Heart right ventricle (tissue), 16 donors: ENCODE results near the gene CTXN1. TPM values are rescaled to one million over a fixed set of nuclear protein-coding genes. Genes with fewer than 3 reads are reported as not detected.
A peak's percentile ranks its signal among the peaks of the same experiment; 100 is the strongest.

ENCODE experiments used
- ATAC-seq, 8 donors: fragments of 200-7000 bp; cut with Tn5 transposase; one replicate each; pipeline ENCODE4 v1.9.1; 2020; ENCODE audit warnings: mild to moderate bottlenecking in 8 of 8, moderate library complexity in 8 of 8, moderate number of reproducible peaks in 1 of 8
- DNase-seq, 2 donors: peaks; one replicate each; pipeline ENCODE4 v3.0.0-alpha.2; 2020
- H3K27ac ChIP-seq, 10 donors: fragments of 200-600 bp; sonication (generic) in 2 of 10; one replicate each; pipeline versions ENCODE4 v1.5.0 to v1.8.0; 2020 to 2022; ENCODE audit warnings: mild to moderate bottlenecking in 3 of 10
- H3K27me3 ChIP-seq, 7 donors: fragments of 200-600 bp; one replicate each; pipeline ENCODE4 v1.8.0; 2021 to 2022; ENCODE audit warnings: mild to moderate bottlenecking in 2 of 7
- H3K36me3 ChIP-seq, 9 donors: fragments of 200-600 bp; sonication (generic) in 1 of 9; one replicate each; pipeline versions ENCODE4 v1.5.0 to v1.8.0; 2020 to 2022; ENCODE audit warnings: mild to moderate bottlenecking in 2 of 9
- H3K4me1 ChIP-seq, 9 donors: fragments of 200-600 bp; sonication (generic) in 1 of 9; one replicate each; pipeline versions ENCODE4 v1.5.0 to v1.8.0; 2020 to 2022; ENCODE audit warnings: mild to moderate bottlenecking in 4 of 9
- H3K4me3 ChIP-seq, 10 donors: fragments of 200-600 bp; sonication (generic) in 2 of 10; one replicate each; pipeline versions ENCODE4 v1.5.0 to v1.8.0; 2020 to 2022; ENCODE audit warnings: mild to moderate bottlenecking in 7 of 10, moderate library complexity in 2 of 10
- H3K9me3 ChIP-seq, 11 donors: fragments of 200-600 bp in 10 of 11; sonication (generic) in 2 of 11; one replicate each; pipeline versions ENCODE4 v1.5.0 to v1.8.0; 2013 to 2022; ENCODE audit warnings: mild to moderate bottlenecking in 2 of 11, control low read depth in 1 of 11, moderate library complexity in 1 of 11
- WGBS, 2 donors: extraction: QIAGEN DNeasy Blood & Tissue Kit; methylation state at CpG; one replicate each; pipeline ENCODE4 v1.1.7; 2013; ENCODE audit warnings: inconsistent platforms in 1 of 2; 5-methylcytosine and 5-hydroxymethylcytosine counted together
- intact Hi-C, 10 donors: fragments of 100-400 bp; cut with DNase I; formaldehyde crosslinking; loops; one replicate each; pipeline versions ENCODE4 v1.11.1 to v1.14.2; 2022
- long read RNA-seq, 3 donors: library from polyadenylated mRNA; unstranded; transcript quantifications; one replicate each; pipeline ENCODE4 v2.0.0, GENCODE V29; 2020 to 2021
- polyA plus RNA-seq, 2 donors: library from polyadenylated mRNA; stranded (reverse); fragments of 200-250 nt; gene quantifications; one replicate each; pipeline ENCODE4 v1.2.3, GENCODE V29; 2013
- total RNA-seq, 10 donors: library from RNA; stranded (reverse); fragmentation: NEBNext Ultra II Directional in 3 of 10; extraction: Animal tissue kit (Norgen Biotek cat#: 25700) in 3 of 10; gene quantifications; one replicate each; pipeline versions ENCODE4 v1.2.1 to v1.2.4, GENCODE V29; 2021 to 2023
- TF ChIP-seq, protein P1 (sequence below), 9 donors: fragments of 200-600 bp; sonication (generic) in 2 of 9; IDR thresholded peaks; one replicate each; pipeline versions ENCODE4 v1.5.0 to v1.8.0; 2021 to 2022; ENCODE audit warnings: antibody characterized with exemption in 9 of 9, mild to moderate bottlenecking in 5 of 9, moderate library complexity in 1 of 9
- donor health status: Arrhythmogenic right ventricular cardiomyopathy.
- donor health status: ischemic (EF 13 %, LVEDD 7.1; RV severe dilation, severe dysfunction).
- donor health status: healthy with polysubstance abuse.
- donor health status: DM: no; HTN: yes; CAD: no.
- donor health status: DM: no; HTN: no; CAD: no.
- donor health status: ischemic (EF 25% LVEDD 6.9; RV normal size, moderate dysfunction).
- donor health status: ischemic (EF 25% LVEDD 5.7; RV mildly dilated, moderate dysfunction).
- donor health status: healthy.
- donor health status: DM: yes; HTN: yes; CAD: no.
- donor health status: Ischemic cardiomyopathy.
- donor health status: ischemic (EF 35%, LVEDD 5.7; RV mildly dilated, moderate dysfunction).
- donor health status: nonischemic (EF 11% LVEDD 7.7; RV severe dilation, severe dysfunction).
- donor health status: DM: yes; HTN: yes; CAD: no.
- donor health status: PGD.
- donor health status: ischemic (EF 29% LVEDD 5.4; RV normal size, mild dysfunction).
- donor health status: nonischemic (EF 23%, LVEDD 6.1; RV moderate dilation, normal function).

The CTXN1 gene
- total RNA-seq (under 1 TPM in 6 of 10 donors, not detected in 4; 0.18 to 0.44 (median 0.24) TPM), polyA plus RNA-seq (under 1 TPM in 1 of 2 donors, not detected in 1; 0.74 TPM)
- long read RNA-seq, donor 1: 0 reads
- long read RNA-seq, donor 2: 0 reads
- long read RNA-seq, donor 3: 0 reads

GRCh38 chr19:7926021-7926726, at the start of gene CTXN1:
Gene CTXN1, minus strand, starts transcription at chr19:7926135. Its CDS starts 597 bp downstream, at chr19:7925538.
- Histone ChIP-seq H3K36me3 (peaks cover 0 to 35% (median 22%) of the 10 kb centered on the region in 9 donors), H3K27me3 (peaks cover 0 to 8% (median 0%) of the 10 kb centered on the region in 7 donors), H3K9me3 (no peaks in the 10 kb centered on the region), H3K27ac (peak within 1 kb of the TSS in 2 of 10 donors; percentile 12 to 22), H3K4me1 (peaks cover 16 to 69% (median 41%) of the 10 kb centered on the region in 9 donors), H3K4me3 (peak within 1 kb of the TSS in 9 of 10 donors; percentile 35 to 51 (median 45))
- 11 to 26% methylated on average over 26 to 65 of the region's 65 CpGs for WGBS, 2 donors
- TF ChIP-seq, protein P1, sequence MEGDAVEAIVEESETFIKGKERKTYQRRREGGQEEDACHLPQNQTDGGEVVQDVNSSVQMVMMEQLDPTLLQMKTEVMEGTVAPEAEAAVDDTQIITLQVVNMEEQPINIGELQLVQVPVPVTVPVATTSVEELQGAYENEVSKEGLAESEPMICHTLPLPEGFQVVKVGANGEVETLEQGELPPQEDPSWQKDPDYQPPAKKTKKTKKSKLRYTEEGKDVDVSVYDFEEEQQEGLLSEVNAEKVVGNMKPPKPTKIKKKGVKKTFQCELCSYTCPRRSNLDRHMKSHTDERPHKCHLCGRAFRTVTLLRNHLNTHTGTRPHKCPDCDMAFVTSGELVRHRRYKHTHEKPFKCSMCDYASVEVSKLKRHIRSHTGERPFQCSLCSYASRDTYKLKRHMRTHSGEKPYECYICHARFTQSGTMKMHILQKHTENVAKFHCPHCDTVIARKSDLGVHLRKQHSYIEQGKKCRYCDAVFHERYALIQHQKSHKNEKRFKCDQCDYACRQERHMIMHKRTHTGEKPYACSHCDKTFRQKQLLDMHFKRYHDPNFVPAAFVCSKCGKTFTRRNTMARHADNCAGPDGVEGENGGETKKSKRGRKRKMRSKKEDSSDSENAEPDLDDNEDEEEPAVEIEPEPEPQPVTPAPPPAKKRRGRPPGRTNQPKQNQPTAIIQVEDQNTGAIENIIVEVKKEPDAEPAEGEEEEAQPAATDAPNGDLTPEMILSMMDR (IDR thresholded peaks at IDR 0.05): no peak
- intact Hi-C loops: loop anchor here in 4 of 10 donors (5.0 to 10.0 kb wide), 2 partner anchors 71 to 74 kb away; no protein-coding TSS in a partner anchor
- DNase-seq (peak in 1 of 2 donors; percentile 81), ATAC-seq (peak in 6 of 8 donors; percentile 20 to 69 (median 38))

DNA sequence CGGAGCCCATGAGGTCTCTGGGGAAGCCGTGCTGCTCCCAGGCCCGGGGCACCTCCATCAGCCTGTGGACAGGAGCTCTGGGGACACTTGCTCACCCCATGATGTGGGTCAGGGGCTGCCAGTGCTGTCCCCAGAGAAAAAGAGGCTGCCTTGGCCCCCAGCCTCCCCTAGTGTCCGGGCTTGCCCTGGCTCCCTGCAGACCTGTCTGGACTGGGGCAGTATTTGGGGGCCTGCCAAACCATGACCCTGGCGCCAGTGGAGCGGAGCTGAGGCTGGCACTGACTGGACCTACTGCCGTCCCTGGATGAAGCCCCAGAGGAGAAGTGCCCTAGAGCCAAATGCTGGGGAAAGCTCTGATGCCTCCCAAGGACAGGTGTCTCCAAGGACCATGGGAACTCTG, 49.1 kb upstream of the CTXN1 start:
- Histone ChIP-seq H3K27ac (peak overlapping the region in 4 of 10 donors; percentile 25 to 52 (median 32)), H3K9me3 (no peaks in the 10 kb centered on the region), H3K36me3 (peaks cover 0 to 95% (median 32%) of the 10 kb centered on the region in 9 donors), H3K27me3 (no peaks in the 10 kb centered on the region), H3K4me1 (peaks cover 0 to 35% (median 12%) of the 10 kb centered on the region in 9 donors), H3K4me3 (no peak overlapping the region)
- DNase-seq (peak; percentile 28 to 63), ATAC-seq (peak in 6 of 8 donors; percentile 40 to 74 (median 64))
- TF ChIP-seq, protein P1 (IDR thresholded peaks at IDR 0.05): no peak
- intact Hi-C loops: loop anchor here in 2 of 10 donors (10.0 kb wide), 1 partner anchor 180 kb away; no protein-coding TSS in a partner anchor
- WGBS, 2 donors: 50 to 62% methylated on average over 7 of the region's 7 CpGs

DNA sequence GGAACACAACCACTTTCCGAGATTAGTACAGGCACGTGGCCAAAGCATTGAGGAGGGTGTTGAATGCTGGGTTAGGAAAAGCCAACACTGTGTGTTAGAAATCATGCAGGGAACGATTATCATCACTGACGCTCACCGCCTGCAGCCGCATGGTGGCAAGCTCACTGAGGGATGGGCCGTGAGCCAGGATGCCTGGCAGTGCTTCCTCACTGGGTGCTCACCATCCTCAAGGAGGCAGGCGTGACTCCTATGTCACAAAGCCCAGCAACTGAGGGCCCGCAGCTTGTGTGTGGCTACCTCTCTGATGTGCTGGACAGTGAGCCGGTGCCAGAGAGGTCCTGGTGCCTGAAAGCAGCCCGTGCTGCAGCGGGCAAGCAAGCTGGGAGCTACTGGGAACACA, 47.9 kb upstream of the CTXN1 start:
- peaks cover 0 to 35% (median 12%) of the 10 kb centered on the region in 9 donors for H3K4me1 ChIP-seq
- DNase-seq: peak; percentile 66 to 81
- TF ChIP-seq, protein P1 (IDR thresholded peaks at IDR 0.05): peak in 3 of 9 donors; percentile 16 to 25 (median 24)
- no peak overlapping the region for H3K4me3 ChIP-seq
- no peaks in the 10 kb centered on the region for H3K9me3 ChIP-seq
- peak overlapping the region in 7 of 10 donors; percentile 19 to 60 (median 46) for H3K27ac ChIP-seq
- no peaks in the 10 kb centered on the region for H3K27me3 ChIP-seq
- 46 to 65% methylated on average over 12 of the region's 12 CpGs for WGBS, 2 donors
- intact Hi-C loops: loop anchor here in 5 of 10 donors (2.0 to 10.0 kb wide), 3 partner anchors 31 to 278 kb away; partner anchors contain the start of gene ELAVL1 (in 1 of the 5)
- peak; percentile 65 to 90 (median 80) for ATAC-seq
- peaks cover 0 to 95% (median 27%) of the 10 kb centered on the region in 9 donors for H3K36me3 ChIP-seq
